Bronchial epithelial cell (primary cell): ENCODE results near the gene SETD1A. TPM values are rescaled to one million over a fixed set of nuclear protein-coding genes. Genes with fewer than 3 reads are reported as not detected.

Experiments
- DNase-seq: peaks from one replicate; pipeline ENCODE4 v3.0.0-alpha.2; 2010; ENCODE audit warnings: low read depth
- FAIRE-seq: peaks from 2 replicates; lab custom pipeline; 2011; peaks lifted over from hg19 to GRCh38; lab: Jason Lieb, UNC
- H3K27me3 ChIP-seq: 2 replicates; pipeline ENCODE4 v1.5.1; 2011; ENCODE audit warnings: low read length; ENCODE audit not compliant: control insufficient read depth, insufficient read depth
- H3K36me3 ChIP-seq: 2 replicates; pipeline ENCODE4 v1.5.1; 2011; ENCODE audit warnings: low read length; ENCODE audit not compliant: control insufficient read depth, insufficient read depth
- H3K4me3 ChIP-seq: 2 replicates; pipeline ENCODE4 v1.5.1; 2011; ENCODE audit warnings: mild to moderate bottlenecking, low read depth, low read length, control low read depth
- CTCF ChIP-seq: IDR thresholded peaks from 2 replicates; pipeline ENCODE4 v1.5.1; 2011; ENCODE audit warnings: mild to moderate bottlenecking, moderate library complexity, low read length, control low read depth, inconsistent platforms; ENCODE audit not compliant: insufficient read depth, severe bottlenecking
- total RNA-seq: library from RNA; depleted of rRNA; stranded (reverse); fragments of >200 nt; gene quantifications from 2 replicates; pipeline ENCODE4 v1.2.1, GENCODE V29; 2014

Gene SETD1A
- total RNA-seq, 1 donor from 2014 or later: 1.3 TPM

GRCh38 chr16:31025339-31025738 lies 67.8 kb downstream of the SETD1A start:
- DNase-seq: no peak
- no peaks in the 10 kb centered on the region for H3K27me3 ChIP-seq
- H3K4me3 ChIP-seq: no peak overlapping the region
- H3K36me3 ChIP-seq: no peaks in the 10 kb centered on the region
- no peak for FAIRE-seq
- no peak for TF ChIP-seq CTCF

GRCh38 chr16:31029272-31029671 lies 71.7 kb downstream of the SETD1A start:
- DNase-seq (no peak), FAIRE-seq (no peak)
- H3K4me3 ChIP-seq: no peak overlapping the region
- H3K27me3 ChIP-seq: no peaks in the 10 kb centered on the region
- TF ChIP-seq CTCF: no peak
- H3K36me3 ChIP-seq: no peaks in the 10 kb centered on the region

- no peaks in the 10 kb centered on the region for H3K36me3 ChIP-seq
- H3K4me3 ChIP-seq: no peak overlapping the region
- no peaks in the 10 kb centered on the region for H3K27me3 ChIP-seq
- no peak for TF ChIP-seq CTCF
- FAIRE-seq (no peak), DNase-seq (no peak)
Observed at GRCh38 chr16:31031276-31031675, 73.7 kb downstream of the SETD1A start.

- peaks cover 4% of the 10 kb centered on the region for H3K36me3 ChIP-seq
- no peak for TF ChIP-seq CTCF
- FAIRE-seq (no peak), DNase-seq (peak; percentile 87)
- H3K4me3 ChIP-seq: peak within 1 kb of the TSS; percentile 67
- H3K27me3 ChIP-seq: no peaks in the 10 kb centered on the region
Observed at GRCh38 chr16:31032736-31033708, 75.5 kb downstream of the SETD1A start, which contains the start of gene STX4. TSS of gene STX4 (plus strand) at chr16:31033558. CDS start at chr16:31033806, 248 bp downstream.

- Histone ChIP-seq H3K36me3 (peaks cover 10% of the 10 kb centered on the region), H3K4me3 (peak overlapping the region; percentile 67), H3K27me3 (no peaks in the 10 kb centered on the region)
- DNase-seq (peak; percentile 73), FAIRE-seq (no peak)
- TF ChIP-seq CTCF: no peak
Observed at GRCh38 chr16:31033709-31034492, 76.3 kb downstream of the SETD1A start.

Other genes with a start within 250 kb of the SETD1A start
- gene PHKG2, start 209.3 kb upstream of the SETD1A start, total RNA-seq: 10.6 and 14.2 TPM in 2 replicates
- 0.26 and 1.1 TPM in 2 replicates for gene CFAP119, start 195.7 kb upstream of the SETD1A start, total RNA-seq
- gene RNF40, start 195.4 kb upstream of the SETD1A start, total RNA-seq: 38.7 and 44.5 TPM in 2 replicates
- 4.2 and 5.0 TPM in 2 replicates for gene ZNF629, start 170.5 kb upstream of the SETD1A start, total RNA-seq
- gene BCL7C, start 63.7 kb upstream of the SETD1A start, total RNA-seq: 24.7 and 50.1 TPM in 2 replicates
- 0.26 and 0.38 TPM in 2 replicates for gene CTF1, start 61.1 kb upstream of the SETD1A start, total RNA-seq
- gene FBXL19, start 34.2 kb upstream of the SETD1A start, total RNA-seq: 7.9 and 10.0 TPM in 2 replicates
- 16.6 and 17.5 TPM in 2 replicates for gene ORAI3, start 8.7 kb upstream of the SETD1A start, total RNA-seq
- 5.1 and 8.2 TPM in 2 replicates for gene HSD3B7, start 27.5 kb downstream of the SETD1A start, total RNA-seq
- under 0.01 TPM in 1 of 2 replicates, not detected in the other for gene STX1B, start 52.9 kb downstream of the SETD1A start, total RNA-seq
- 14.7 and 18.7 TPM in 2 replicates for gene STX4, start 75.8 kb downstream of the SETD1A start, total RNA-seq
- 6.5 and 8.2 TPM in 2 replicates for gene ZNF668, start 116.5 kb downstream of the SETD1A start, total RNA-seq
- 6.3 and 10.0 TPM in 2 replicates for gene ZNF646, start 116.7 kb downstream of the SETD1A start, total RNA-seq
- gene PRSS53, start 131.2 kb downstream of the SETD1A start, total RNA-seq: 0.90 and 1.1 TPM in 2 replicates
- gene VKORC1, start 137.0 kb downstream of the SETD1A start, total RNA-seq: 29.2 and 32.6 TPM in 2 replicates
- 7.4 and 7.9 TPM in 2 replicates for gene BCKDK, start 150.6 kb downstream of the SETD1A start, total RNA-seq
- gene KAT8, start 159.9 kb downstream of the SETD1A start, total RNA-seq: 34.1 and 54.5 TPM in 2 replicates
- gene PRSS8, start 178.0 kb downstream of the SETD1A start, total RNA-seq: 15.0 and 31.0 TPM in 2 replicates
- 0.26 and 1.3 TPM in 2 replicates for gene PRSS36, start 192.3 kb downstream of the SETD1A start, total RNA-seq
- gene FUS, start 222.4 kb downstream of the SETD1A start, total RNA-seq: 24.2 and 25.0 TPM in 2 replicates
- gene PYCARD, start 245.0 kb downstream of the SETD1A start, total RNA-seq: 88.2 and 147 TPM in 2 replicates